ENCODE results near the gene RNF103.
A peak's percentile ranks its signal among the peaks of the same experiment; 100 is the strongest.
"Not testable (repeated sequence)": the region's sequence is repeated elsewhere in the genome, so short reads cannot be mapped to it uniquely, and the experiment has no call there.

RNF103 gene, protein sequence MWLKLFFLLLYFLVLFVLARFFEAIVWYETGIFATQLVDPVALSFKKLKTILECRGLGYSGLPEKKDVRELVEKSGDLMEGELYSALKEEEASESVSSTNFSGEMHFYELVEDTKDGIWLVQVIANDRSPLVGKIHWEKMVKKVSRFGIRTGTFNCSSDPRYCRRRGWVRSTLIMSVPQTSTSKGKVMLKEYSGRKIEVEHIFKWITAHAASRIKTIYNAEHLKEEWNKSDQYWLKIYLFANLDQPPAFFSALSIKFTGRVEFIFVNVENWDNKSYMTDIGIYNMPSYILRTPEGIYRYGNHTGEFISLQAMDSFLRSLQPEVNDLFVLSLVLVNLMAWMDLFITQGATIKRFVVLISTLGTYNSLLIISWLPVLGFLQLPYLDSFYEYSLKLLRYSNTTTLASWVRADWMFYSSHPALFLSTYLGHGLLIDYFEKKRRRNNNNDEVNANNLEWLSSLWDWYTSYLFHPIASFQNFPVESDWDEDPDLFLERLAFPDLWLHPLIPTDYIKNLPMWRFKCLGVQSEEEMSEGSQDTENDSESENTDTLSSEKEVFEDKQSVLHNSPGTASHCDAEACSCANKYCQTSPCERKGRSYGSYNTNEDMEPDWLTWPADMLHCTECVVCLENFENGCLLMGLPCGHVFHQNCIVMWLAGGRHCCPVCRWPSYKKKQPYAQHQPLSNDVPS

DNA sequence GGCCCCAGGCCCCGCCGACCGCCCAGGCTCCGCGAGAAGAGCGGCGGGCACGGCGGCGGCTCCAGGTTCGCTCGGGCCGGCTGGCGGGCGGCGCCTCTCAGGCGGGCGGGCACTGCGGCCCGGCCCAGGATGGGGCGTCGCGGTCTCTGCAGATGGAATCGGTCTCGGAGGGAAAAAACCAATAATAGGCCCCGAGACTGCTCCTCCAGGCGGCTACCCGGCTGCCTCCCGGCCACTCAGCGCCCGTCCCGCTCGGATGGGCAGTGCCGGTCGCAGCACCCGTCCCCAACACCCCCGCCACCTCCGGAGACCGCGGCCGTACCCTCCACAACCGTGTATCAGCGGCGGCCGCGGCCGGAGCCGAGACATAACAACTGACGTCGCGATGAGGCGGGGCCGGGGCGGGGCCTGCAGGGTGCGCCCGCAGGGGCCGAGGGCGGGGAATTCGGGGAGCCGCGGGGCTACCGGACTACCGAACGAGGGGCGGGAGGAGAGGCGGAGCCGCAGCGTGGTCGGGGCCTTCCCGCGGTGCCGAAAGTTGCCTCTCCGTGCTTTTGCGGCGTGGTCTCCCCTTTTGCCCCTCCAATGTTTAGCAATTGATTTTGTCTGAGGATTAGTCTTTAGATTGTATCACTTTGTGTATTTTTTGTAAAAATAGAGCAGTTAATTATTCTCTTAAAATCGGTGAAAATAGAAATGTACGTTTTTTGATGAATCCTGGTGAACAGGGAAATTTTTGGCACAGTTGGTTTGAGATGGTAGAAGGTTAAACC is at the start of gene RNF103:
Gene RNF103 (minus strand): TSS at position 372 of the 773 bp plus-strand sequence. CDS start 979 bp downstream, outside the sequence.
- DNase-seq, result peak; percentile 85

DNA sequence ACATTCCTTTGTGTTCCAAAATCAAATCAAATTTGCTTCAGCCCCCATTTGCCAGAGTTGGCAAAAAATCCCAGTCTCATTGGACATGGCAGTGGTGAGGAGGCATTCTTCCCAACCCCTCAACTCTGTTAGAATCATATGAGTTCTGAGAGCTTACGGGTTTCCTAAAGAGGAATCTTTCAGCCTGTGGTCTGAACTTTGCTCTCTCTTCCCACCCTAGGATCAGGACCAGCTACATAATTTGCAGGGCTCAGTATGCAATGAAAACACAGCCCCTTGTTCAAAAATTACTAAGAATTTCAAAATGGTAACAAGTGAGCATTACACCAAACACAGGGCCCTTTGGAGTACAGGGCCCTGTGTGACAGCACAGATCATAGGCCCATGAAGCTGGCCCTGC is 49.3 kb upstream of the RNF103 start:
- no peak for DNase-seq

DNA sequence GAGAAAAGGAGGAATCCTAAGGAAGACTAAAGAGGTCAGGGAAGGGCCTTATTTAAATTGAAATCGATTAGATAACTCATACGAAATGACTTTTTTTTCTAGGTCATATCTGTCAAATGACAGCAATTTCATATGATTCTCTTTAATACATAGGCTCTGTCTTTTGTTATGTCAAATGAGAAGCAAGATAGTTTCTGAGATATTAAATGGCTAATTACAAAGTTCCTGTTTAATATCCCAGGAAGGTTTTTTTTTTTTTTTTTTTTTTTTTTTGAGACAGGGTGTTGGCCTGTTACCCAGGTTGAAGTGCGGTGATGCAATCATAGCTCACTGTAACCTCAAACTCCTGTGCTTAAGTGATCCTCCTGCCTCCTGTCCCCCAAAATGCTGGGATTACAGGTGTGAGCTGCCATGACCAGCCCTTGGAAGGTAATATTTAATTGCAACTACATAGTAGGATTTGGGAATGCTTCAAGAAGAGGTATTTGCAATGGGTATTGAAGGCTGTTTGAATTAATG is 48.4 kb upstream of the RNF103 start:
- DNase-seq, result no peak

DNA sequence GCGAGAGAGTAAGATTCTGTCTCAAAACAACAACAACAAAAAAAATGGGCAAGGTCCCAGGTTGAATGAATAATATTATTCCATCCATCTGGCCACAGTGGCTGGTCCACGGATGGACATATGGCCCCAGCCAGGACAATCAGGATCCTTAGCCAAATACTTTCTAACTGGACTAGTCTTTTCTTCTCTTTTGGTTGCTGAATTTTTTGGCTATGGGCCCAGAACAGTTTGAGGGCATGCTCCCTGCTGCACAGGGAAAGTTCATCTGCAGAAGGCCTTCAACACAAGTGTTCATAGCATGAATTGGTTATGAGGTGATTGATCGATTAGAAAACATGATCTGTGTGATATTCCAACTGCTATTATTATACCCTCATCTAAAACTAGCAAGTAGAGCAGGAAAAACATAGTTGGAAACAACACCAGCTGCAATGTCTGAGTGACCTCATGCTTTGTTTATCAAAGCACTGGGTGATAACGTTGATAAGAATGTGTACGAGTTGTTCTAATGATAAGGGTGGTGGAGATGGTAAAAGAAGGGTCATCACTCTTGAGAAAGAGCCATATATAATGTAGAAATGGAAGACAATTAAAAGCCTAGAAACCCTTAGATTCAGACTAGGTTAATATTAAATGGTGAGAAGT is 47.8 kb upstream of the RNF103 start:
- DNase-seq, result no peak

DNA sequence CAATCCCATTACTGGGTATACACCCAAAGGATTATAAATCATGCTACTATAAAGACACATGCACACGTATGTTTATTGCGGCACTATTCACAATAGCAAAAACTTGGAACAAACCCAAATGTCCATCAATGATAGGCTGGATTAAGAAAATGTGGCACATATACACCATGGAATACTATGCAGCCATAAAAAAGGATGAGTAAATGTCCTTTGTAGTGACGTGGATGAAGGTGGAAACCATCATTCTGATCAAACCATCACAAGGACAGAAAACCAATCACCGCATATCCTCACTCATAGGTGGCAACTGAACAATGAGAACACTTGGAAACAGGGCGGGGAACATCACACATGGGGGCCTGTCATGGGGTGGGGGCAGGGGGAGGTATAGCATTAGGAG is 45.7 kb upstream of the RNF103 start:
- DNase-seq, result not testable (repeated sequence)

DNA sequence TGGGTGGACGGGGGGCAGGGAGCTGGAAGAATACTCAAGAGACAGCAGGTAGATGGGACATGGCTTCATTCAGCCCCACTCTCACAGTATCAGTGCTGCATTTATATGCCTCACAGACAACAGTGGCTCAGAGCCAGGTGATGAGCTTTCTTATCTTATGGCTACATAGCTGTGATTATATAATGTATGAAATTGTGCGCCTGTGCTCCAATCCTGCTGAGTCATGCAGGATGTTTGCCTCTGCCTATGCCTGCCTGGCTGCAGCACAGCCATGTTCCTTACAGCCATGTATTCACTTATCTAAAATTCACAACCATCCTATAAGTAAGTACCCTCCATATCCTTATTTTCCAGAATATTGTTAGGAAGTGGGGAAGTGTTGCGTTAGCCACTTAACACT is 37.7 kb upstream of the RNF103 start:
- DNase-seq, result no peak

DNA sequence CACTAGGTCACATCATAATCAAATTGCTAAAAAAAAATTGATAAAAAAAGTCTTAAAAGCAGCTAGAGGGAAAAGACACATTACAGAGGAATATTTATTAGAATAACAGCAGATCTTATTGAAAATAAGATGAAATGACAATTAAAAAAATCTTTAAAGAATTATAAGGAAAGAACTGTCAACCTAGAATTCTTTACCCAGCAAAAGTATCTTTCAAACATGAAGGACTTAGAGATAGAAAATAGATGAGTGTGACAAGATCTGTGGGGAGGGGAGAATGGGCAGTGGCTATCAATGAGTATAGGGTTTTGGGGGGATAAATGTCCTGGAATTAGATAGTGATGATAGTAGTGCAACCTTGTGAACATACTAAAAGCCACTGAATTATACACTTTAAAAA is 26.5 kb upstream of the RNF103 start:
- no peak for DNase-seq

DNA sequence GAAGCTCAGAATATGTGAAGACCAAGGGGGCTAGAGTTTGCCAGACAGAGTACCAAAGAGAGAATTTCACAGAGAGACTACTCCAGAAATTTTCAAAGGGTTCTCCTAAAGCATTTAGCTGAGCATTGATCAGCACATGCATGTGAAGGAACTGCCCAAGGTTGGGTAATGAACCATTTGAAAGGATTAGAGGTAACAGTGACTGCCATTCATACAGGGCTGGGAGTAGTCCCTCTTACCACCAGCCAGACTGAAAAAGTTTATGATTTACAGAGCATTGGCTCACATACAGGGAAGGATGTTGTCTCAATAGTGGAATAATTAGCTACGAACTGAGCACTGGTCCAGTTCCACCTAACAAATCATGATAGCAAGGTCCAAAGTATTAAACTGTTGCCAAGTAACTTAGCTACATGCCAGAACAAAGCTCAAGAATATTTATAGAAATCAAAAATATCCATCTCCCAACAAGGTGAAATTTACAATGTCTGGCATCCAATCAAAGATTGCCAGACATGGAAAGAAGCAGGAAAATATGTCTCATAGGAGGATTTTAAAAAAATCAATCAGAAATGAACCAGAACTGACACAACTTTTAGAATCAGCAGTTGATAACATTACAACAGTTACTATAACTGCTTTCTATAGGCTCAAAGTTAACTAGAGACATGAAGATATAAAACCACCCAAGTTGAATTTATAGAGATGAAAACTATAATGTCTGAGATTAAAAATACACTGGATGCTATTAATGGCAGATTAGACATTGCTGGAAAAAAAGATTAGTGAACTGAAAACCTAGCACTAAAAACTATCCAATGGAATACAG is 25.7 kb upstream of the RNF103 start:
- DNase-seq, result no peak

DNA sequence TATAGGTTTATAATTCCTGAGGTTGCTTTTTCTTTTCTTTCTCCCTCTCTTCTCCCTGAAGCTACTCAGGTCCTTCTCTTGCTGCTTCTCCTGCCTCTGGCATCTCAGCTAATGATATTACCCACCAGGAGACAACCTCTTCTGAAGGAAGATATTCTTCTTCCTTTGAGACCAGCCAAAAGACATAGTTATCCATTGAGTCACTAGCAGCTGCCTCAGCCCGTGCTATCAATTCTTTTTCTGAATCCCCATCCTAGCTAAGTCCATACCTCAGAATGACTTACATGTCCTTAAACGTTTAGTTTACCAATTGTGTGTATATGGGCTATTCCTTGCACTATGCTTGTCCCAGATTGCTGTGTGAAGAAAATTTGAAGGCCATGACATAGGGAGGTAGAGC is 25.0 kb upstream of the RNF103 start:
- DNase-seq, result no peak

DNA sequence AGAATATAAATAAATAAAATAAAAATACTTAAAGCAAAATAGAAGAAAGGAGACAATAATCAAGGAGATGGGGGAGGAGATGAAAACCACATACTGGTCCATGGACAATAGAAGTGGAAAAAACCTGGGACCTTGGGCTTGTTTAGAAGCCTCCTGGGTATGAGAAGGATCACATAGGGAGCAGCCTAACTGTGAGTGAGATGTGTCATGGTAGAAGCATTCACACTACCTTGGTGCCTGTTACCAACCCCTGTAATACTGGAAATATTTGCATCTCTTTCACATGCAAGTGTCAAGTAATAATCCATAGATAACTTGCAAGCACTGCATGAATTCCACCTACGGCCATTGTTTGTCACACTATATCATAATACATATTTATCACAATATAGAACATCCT is 23.2 kb upstream of the RNF103 start:
- DNase-seq, result no peak

DNA sequence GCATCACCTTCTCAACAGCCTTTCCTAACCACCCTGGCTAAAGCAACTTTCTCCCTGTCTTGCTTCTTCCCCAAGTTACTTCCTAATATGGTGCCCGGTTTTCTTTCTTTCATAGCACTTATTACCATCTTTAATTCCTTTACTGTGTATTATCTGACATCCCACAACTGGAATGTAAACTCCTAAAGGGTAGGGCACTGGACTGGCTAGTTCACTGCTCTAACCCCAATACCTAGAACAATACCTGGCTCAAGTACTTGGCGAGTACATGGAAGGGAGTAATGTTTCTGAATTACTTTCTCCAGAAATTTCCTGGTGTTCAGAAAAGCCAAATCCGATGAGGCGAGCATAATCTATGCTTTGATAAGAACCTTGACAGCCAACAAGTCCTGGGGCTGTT is 22.7 kb upstream of the RNF103 start:
- no peak for DNase-seq

DNA sequence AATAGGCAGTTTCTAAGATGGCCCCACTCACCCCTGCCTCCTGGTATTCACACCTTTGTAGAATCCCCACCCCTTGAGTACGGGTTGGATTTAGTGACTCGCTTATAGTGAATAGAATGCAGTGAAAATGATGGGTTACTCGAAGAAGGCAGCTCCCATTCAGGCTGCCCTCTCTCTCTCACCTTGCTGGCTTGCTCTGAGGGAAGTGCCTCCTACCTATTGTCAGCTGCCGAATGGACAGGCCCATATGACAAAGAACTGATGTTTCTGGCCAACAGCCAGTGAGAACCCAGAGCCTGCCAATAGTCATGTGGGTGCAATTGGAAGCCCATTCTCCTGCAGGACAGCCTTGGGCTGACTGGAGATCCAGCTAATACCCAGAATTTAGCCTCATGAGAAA is 22.1 kb upstream of the RNF103 start:
- no peak for DNase-seq

DNA sequence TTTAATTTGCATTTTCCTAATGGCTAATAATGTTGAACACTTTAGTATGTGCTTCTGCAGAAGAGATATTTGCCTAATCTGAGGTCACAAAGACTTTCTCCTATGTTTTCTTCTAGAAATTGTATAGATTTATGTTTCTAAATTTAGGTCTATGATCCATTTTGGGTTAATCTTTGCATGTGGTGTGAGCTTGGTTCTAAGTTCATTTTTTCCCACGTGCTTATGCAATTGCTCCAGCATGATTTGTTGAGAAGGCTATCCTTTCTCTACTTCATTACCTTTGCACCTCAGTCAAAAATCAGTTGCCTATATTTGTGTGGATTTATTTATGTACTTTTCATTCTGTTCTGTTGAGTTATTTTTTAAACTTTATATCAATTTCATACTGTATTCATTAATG is 15.0 kb upstream of the RNF103 start:
- DNase-seq, result no peak

DNA sequence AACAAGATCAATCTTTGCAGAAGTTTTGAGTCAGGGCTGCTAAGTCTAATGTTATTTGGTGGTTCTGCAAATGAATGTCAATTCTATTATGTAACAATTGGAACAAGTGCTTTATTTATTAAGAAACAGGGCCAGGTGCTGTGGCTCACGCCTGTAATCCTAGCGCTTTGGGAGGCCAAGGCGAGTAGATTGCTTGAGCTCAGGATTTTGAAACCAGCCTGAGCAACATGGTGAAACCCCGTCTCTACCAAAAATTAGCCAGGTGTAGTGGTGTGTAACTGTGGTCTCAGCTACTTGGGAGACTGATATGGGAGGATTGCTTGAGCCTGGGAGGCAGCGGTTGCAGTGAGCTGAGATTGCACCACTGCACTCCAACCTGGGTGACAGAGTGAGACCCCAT is 13.2 kb upstream of the RNF103 start:
- DNase-seq, result no peak

DNA sequence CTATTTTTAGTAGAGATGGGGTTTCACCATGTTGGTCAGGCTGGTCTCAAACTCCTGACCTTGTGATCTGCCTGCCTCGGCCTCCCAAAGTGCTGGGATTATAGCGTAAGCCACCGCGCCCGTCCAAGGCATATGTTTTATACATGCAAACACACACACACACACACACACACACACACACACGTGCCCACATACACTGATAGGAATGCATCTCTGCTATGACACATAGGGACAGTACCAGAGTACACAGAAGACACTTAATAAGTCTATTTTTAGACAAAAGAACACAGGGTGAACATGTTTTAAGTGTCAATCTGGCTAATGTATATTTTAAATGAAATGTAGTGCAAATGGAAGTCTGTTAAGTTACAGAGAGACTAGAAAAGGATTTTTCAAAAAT is 10.7 kb upstream of the RNF103 start:
- DNase-seq, result no peak

DNA sequence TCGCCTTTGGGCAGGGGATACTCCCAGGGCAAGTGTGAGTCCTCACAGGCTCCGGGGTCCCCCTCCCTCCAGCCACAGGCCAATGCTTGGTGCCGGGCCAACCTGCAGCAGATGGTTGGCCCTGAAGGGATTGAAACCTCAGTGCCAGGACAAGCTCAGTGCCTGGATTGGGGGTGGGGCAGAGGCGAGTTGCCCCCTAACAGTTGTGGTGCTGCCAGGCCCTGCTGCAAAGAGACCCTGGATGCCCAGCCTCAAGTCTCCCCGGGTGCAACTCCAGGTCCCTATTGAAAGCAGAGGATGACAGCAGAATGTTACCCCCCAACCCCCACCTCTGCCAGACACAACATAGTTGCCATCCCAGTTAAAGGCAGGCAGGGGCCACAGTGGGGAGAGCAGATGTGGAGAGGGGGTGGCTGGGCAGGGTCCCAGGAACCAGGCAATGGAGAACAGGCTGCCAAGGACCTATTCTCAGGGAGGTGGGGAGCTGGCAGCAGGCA is 9.5 kb upstream of the RNF103 start:
- DNase-seq, result peak; percentile 34

DNA sequence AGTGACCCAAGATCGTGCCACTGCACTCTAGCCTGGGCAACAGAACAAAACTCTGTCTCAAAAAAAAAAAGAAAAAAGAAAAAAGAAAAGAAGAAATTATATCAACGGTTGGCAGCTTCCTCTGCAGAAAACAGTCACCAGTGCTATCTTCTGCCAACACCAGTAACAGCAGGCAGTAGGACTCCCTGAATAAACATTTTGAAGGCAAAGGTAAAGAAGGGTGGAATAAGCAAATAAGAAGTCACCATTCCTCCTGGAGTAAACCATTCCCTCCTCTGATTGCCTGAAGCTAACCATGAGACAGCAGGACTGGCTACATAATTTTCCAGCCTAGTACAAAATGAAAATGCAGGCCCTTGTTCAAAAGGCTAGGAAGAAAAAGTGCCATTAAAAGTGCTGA is 9.0 kb upstream of the RNF103 start:
- DNase-seq, result peak; percentile 24

DNA sequence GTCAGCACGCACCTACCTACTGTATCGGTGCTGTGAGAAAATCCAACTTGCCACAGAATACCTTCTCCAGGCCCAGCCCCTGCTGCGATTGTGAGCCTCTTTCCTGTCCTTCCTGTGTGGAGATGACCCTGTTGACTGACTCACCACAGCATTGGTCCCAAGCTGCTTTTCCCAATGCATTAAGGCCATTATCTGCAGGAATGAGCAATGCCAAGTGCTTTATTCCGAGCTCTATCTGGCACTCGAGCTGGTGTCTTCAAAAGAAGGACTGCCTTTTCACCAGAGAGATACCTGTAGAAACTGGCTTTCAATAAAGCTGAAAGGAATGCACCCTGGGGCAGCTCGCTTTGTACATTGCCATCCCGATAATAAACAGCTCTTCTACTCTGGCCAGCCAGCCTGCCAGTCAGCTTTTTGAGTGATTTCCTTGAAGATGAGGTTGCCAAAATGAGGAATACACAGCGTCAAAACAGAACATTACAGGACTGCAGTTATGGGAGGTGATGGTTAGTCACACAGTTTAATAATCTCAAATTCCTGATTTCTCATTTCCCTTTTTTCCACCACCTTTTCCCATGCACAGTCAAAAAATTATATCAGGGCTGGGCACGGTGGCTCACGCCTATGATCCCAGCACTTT is 8.3 kb upstream of the RNF103 start:
- DNase-seq, result peak; percentile 18

DNA sequence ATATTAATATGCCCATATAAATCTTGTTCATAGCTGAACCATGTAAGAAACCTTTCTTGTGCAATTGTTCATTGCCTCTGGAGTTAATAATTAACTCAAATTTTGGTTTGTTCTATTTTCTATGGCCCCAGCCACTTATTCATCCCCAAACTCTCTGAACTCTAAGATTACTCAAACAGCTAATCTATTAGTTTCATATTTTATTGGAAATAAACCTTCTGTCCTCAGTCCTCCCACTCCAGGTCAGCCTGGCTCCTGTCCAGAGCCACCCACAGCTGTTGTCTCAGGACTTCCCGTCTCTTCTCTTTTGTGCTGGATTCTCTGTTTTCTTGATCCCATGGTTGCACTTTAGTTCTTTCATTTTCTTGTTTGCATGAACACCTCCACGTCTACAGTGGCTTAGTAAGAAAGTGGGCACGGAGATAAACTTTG is 4.4 kb upstream of the RNF103 start:
- no peak for DNase-seq

DNA sequence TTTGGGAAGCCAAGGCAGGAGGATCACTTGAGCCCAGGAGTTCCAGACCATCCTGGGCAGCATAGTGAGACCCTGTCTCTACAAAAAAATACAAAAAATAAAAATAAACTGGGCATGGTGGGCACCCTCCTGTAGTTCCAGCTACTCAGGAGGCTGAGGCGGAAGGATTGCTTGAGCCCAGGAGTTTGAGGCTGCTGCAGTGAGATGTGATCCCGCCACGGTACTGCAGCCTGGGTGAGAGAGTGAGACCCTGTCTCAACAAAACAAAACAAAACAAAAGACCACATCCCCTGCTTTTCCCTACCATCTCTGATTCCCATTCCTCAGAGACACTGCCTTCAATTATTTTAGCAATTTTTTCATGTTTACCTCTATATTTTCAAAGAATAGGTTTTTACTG is 3.9 kb upstream of the RNF103 start:
- no peak for DNase-seq

DNA sequence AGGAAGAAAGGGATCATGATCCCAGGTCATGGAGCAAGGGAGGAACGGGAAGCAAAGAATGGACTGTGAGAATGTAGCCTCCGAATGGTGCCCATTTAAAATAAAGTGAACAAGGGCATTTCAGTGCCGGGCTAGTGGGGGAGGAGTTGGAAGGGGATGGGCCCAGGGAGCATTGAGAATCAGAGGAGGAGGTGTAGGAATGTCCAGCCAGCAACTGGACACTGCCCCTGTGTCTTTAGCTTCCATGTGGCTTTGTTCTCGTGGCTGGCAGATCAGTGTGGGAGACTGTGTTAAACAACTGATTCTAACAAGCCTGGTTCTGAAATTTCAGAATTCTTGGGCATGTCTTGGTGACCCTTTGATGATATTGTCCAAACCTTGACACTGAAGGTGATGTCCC is 1.4 kb upstream of the RNF103 start:
- no peak for DNase-seq

DNA sequence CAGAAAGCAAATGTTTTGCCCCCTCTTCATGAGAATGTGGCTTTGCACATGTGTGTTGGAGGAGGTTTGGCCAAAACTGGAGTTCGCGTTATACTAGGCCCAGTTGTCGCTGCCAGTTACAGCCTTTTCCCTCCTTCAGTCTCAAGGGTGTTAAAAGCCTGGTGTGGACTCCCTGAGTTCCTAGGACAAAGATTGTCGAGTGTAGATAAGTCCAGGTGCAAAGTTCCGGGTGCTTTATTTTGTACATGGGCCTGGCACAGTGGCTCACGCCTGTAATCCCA is 542 bp upstream of the RNF103 start:
- no peak for DNase-seq
